Panc1 (cell line): ENCODE results near the gene PLIN5.

Experiments
- CTCF ChIP-seq: fragments of 450-650 bp; IDR thresholded peaks from 2 replicates; pipeline ENCODE4 v1.5.1; 2017; ENCODE audit warnings: mild to moderate bottlenecking
- POLR2AphosphoS5 ChIP-seq: IDR thresholded peaks from 2 replicates; pipeline ENCODE4 v1.6.1; 2012; ENCODE audit warnings: mild to moderate bottlenecking, low read depth, low read length, moderate library complexity
- REST ChIP-seq, 2 experiments: IDR thresholded peaks; 2 replicates each; pipeline ENCODE4 v1.6.1; 2011 to 2012; ENCODE audit warnings: low read depth in 2 of 2, control low read depth in 1 of 2, low read length in 1 of 2, mild to moderate bottlenecking in 1 of 2, moderate library complexity in 1 of 2; ENCODE audit not compliant: insufficient read depth in 1 of 2
- SIN3A ChIP-seq: IDR thresholded peaks from 2 replicates; pipeline ENCODE4 v1.6.1; 2012; ENCODE audit warnings: low read depth, mild to moderate bottlenecking, low read length, moderate library complexity, borderline replicate concordance; ENCODE audit not compliant: insufficient read depth

GRCh38 chr19:4487572-4487971, 47.5 kb downstream of the PLIN5 start:
- TF ChIP-seq CTCF (no peak), SIN3A (no peak), POLR2AphosphoS5 (no peak), REST (IDR thresholded peaks at IDR 0.05; ENCODE audit: insufficient read depth in 1 of 2, low read depth in 2 of 2, low read length in 1 of 2) (no peak)
